KMS-11 (cell line): ENCODE results near the gene PLA2G2C.
A peak's percentile ranks its signal among the peaks of the same experiment; 100 is the strongest.
"Not testable (repeated sequence)": the region's sequence is repeated elsewhere in the genome, so short reads cannot be mapped to it uniquely, and the experiment has no call there.

Source experiments
- H2AFZ ChIP-seq: fragments of 200-600 bp; sonication (generic); 2 replicates; pipeline ENCODE4 v1.6.1; 2016; ENCODE audit warnings: antibody characterized with exemption, mixed run types, low read depth
- H3K27ac ChIP-seq: fragments of 200-600 bp; sonication (generic); 2 replicates; pipeline ENCODE4 v1.6.1; 2016; ENCODE audit warnings: mild to moderate bottlenecking, mixed run types
- H3K27me3 ChIP-seq: fragments of 200-600 bp; sonication (generic); 2 replicates; pipeline ENCODE4 v1.6.1; 2017; ENCODE audit warnings: mild to moderate bottlenecking, low read depth, mixed run types, moderate library complexity; ENCODE audit not compliant: insufficient read depth
- H3K36me3 ChIP-seq: fragments of 200-600 bp; sonication (generic); 2 replicates; pipeline ENCODE4 v1.6.1; 2017; ENCODE audit warnings: mild to moderate bottlenecking, mixed run types; ENCODE audit not compliant: insufficient read depth
- H3K4me1 ChIP-seq: fragments of 200-600 bp; sonication (generic); 2 replicates; pipeline ENCODE4 v1.6.1; 2016; ENCODE audit warnings: mild to moderate bottlenecking, low read depth, mixed run types; ENCODE audit not compliant: poor library complexity, severe bottlenecking
- H3K4me2 ChIP-seq: fragments of 200-600 bp; sonication (generic); 2 replicates; pipeline ENCODE4 v1.7.0; 2016; ENCODE audit warnings: mild to moderate bottlenecking, mixed run types
- H3K4me3 ChIP-seq: fragments of 200-600 bp; sonication (generic); IDR thresholded peaks from 2 replicates; pipeline ENCODE4 v1.6.1; 2017; ENCODE audit warnings: low read depth, low read length, mixed read lengths; ENCODE audit not compliant: insufficient read depth
- H3K79me2 ChIP-seq: fragments of 200-600 bp; sonication (generic); 2 replicates; pipeline ENCODE4 v1.6.1; 2016; ENCODE audit warnings: low read depth, mixed run types; ENCODE audit not compliant: insufficient read depth
- H3K9ac ChIP-seq: fragments of 200-600 bp; sonication (generic); 2 replicates; pipeline ENCODE4 v1.6.1; 2016; ENCODE audit warnings: mild to moderate bottlenecking, mixed run types
- H4K20me1 ChIP-seq: fragments of 200-600 bp; sonication (generic); 2 replicates; pipeline ENCODE4 v1.6.1; 2016; ENCODE audit warnings: mild to moderate bottlenecking, mixed run types; ENCODE audit not compliant: insufficient read depth
- TF ChIP-seq, protein P1 (sequence below): fragments of 200-600 bp; sonication (generic); conservative IDR thresholded peaks from 2 replicates; pipeline ENCODE4 v1.6.1; 2017; ENCODE audit warnings: low read depth, mild to moderate bottlenecking, antibody characterized with exemption, low read length, moderate library complexity, mixed read lengths

PLA2G2C gene

DNA sequence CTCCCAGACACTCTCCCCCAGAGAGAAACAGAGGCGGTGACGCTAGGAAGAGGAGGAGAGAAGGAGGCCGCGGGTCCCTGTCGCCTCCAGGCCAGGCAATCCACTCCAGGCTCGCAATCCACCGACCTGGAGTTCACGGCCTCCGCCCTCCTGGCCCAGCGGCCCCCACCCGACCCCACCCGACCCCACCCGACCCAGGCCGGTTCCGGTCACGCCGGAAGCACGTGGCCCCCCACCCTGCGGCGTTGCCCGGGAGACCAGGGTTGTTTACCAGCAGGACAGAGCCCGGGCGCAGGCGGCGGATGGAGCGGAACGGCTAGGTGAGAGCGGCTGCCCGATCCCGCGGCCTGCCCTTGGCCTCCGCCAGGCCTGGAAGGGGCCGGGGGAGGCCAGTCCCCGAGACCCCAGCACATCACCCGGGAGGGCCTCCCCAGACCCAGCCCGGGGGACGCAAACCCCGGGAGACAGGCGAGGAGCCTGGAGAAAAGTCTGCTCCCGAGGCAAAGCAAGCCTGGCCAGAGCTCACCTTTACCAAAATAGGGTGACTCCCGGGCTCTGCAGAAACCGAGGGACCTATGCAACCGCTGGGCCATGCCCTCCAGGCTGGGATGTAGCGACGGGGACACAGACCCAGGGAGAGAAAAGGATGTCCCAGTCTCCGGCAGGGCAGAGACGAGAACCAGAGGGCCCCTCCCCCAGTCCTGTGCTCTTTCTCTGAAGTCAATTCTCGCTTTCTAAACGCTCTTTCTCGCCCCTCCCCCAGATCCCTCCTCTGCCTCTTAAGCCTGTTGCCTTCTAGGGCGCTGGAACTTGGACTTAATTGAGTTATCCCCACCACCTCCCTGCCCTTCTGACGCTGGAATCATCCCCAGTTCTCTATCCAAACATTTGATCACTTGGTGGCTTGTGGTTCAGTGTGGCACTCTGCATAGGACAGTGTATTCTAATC is at the start of gene PLA2G2C, which contains the start of gene UBXN10:
TSS of gene PLA2G2C (minus strand) at position 685 of the 949 bp plus-strand sequence. CDS start 9,155 bp downstream, outside the sequence.
TSS of gene UBXN10 (plus strand) at position 263 of the 949 bp plus-strand sequence. CDS start 4,466 bp downstream, outside the sequence.
- peaks cover 43% of the 10 kb centered on the region for H3K27me3 ChIP-seq
- TF ChIP-seq, protein P1, sequence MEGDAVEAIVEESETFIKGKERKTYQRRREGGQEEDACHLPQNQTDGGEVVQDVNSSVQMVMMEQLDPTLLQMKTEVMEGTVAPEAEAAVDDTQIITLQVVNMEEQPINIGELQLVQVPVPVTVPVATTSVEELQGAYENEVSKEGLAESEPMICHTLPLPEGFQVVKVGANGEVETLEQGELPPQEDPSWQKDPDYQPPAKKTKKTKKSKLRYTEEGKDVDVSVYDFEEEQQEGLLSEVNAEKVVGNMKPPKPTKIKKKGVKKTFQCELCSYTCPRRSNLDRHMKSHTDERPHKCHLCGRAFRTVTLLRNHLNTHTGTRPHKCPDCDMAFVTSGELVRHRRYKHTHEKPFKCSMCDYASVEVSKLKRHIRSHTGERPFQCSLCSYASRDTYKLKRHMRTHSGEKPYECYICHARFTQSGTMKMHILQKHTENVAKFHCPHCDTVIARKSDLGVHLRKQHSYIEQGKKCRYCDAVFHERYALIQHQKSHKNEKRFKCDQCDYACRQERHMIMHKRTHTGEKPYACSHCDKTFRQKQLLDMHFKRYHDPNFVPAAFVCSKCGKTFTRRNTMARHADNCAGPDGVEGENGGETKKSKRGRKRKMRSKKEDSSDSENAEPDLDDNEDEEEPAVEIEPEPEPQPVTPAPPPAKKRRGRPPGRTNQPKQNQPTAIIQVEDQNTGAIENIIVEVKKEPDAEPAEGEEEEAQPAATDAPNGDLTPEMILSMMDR: no peak
- no peak within 1 kb of the TSS for H2AFZ ChIP-seq

DNA sequence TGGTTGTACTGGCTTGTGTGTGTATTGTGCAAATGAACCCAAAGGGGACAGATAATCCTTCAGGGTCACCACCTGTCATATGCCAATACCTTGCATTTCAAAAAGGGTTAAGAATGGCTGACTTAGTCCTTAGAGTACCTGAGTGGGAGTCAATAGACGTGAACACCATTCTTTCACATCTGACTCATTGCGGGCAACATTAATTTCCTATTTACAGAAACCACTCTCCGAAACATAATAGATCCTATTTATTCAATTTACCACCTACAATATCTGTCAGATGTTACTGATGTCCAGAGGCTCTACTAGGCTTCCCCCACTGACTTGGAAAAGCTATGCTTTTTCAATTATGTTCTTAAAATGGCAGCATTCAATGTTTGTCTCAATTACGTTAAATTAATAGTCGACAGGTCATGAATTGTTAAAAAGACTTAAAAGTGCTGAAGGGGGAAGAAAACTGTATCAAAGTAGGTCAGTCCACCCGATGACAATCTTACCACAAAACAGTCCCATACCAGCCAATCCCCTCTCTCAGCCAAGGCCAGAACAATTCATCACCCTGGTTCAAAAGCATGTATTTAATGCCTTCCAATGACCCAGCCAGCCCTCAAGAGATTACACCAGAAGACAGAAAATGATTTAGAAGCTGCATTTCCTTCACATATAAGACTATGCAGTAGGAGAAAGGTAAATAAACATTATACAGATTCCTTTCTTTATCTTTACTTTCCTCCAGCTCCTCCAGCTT is 48.6 kb upstream of the PLA2G2C start:
- H3K27ac ChIP-seq: no peak overlapping the region
- H3K79me2 ChIP-seq: no peaks in the 10 kb centered on the region
- TF ChIP-seq, protein P1: no peak
- H3K4me3 ChIP-seq: no peak overlapping the region
- no peak overlapping the region for H3K4me2 ChIP-seq
- no peak overlapping the region for H2AFZ ChIP-seq
- H3K4me1 ChIP-seq: no peaks in the 10 kb centered on the region
- H4K20me1 ChIP-seq: no peaks in the 10 kb centered on the region
- no peak overlapping the region for H3K9ac ChIP-seq
- no peaks in the 10 kb centered on the region for H3K36me3 ChIP-seq
- peaks cover 51% of the 10 kb centered on the region for H3K27me3 ChIP-seq

More for the DNA sequence above, at the start of gene PLA2G2C, which contains the start of gene UBXN10:
- Histone ChIP-seq H3K9ac (no peak within 1 kb of the TSS), H3K79me2 (no peaks in the 10 kb centered on the region), H3K4me2 (no peak within 1 kb of the TSS), H3K4me3 (no peak within 1 kb of the TSS), H3K36me3 (no peaks in the 10 kb centered on the region), H3K4me1 (no peaks in the 10 kb centered on the region), H3K27ac (no peak within 1 kb of the TSS), H4K20me1 (no peaks in the 10 kb centered on the region)

GRCh38 chr1:20233866-20234265 is 47.5 kb upstream of the PLA2G2C start:
- no peaks in the 10 kb centered on the region for H4K20me1 ChIP-seq
- H3K4me2 ChIP-seq: no peak overlapping the region
- no peak overlapping the region for H3K9ac ChIP-seq
- H3K4me1 ChIP-seq: no peaks in the 10 kb centered on the region
- H3K4me3 ChIP-seq: no peak overlapping the region
- TF ChIP-seq, protein P1: no peak
- H3K27me3 ChIP-seq: peaks cover 51% of the 10 kb centered on the region
- no peaks in the 10 kb centered on the region for H3K79me2 ChIP-seq
- H2AFZ ChIP-seq: no peak overlapping the region
- no peak overlapping the region for H3K27ac ChIP-seq
- H3K36me3 ChIP-seq: no peaks in the 10 kb centered on the region

GRCh38 chr1:20233394-20233793 is 47.1 kb upstream of the PLA2G2C start:
- peaks cover 47% of the 10 kb centered on the region for H3K27me3 ChIP-seq
- H2AFZ ChIP-seq: no peak overlapping the region
- H3K4me2 ChIP-seq: no peak overlapping the region

GRCh38 chr1:20232564-20232963 is 46.2 kb upstream of the PLA2G2C start:
- H3K4me2 ChIP-seq, H3K27ac ChIP-seq, H3K9ac ChIP-seq, H3K36me3 ChIP-seq, H3K4me3 ChIP-seq, H3K4me1 ChIP-seq, H2AFZ ChIP-seq, H4K20me1 ChIP-seq, H3K79me2 ChIP-seq: not testable (repeated sequence)
- H3K27me3 ChIP-seq: peaks cover 45% of the 10 kb centered on the region

More at GRCh38 chr1:20233394-20233793, 47.1 kb upstream of the PLA2G2C start:
- Histone ChIP-seq H3K4me1 (no peaks in the 10 kb centered on the region), H3K4me3 (no peak overlapping the region), H3K79me2 (no peaks in the 10 kb centered on the region), H3K9ac (no peak overlapping the region), H3K27ac (no peak overlapping the region), H3K36me3 (no peaks in the 10 kb centered on the region), H4K20me1 (no peaks in the 10 kb centered on the region)
- TF ChIP-seq, protein P1: peak; percentile 23; the same call in 1 of the 2 replicates
